Measurements from ENCODE around the gene MIPEP.

Gene MIPEP

DNA sequence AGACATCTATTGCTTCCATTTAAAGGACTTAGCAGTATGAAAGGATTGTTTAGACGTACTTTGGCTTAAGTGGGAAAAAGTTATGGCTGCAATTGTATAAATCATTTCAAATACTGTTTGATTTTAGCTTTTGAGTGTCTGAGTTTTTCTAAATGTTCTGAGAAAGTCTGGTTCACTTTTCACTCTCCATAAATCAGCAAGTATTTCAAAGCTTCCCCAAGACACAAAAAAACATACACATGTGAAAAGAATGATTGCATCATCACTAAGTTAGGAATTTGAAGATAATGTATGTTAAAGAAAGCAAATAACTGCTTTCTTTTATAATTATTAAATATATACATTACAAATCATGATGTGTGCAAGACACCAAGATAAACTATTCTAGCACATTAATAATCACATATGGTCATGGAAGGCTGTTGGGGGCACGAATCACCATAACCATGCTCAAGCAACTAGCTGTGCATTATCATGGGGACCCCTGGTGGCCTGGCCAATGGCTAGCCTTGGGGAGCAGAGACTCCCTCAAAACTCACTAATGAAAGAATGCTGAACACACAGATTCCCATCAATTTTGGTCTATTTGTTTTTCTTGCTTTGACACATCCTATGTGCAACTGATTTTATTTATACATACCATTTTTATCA, 111.1 kb downstream of the MIPEP start:
- no peak for ATAC-seq (replicated peaks)
- H3K4me1 Mint-ChIP-seq: peaks cover 26 to 32% of the 10 kb centered on the region in 2 donors
- H3K27ac Mint-ChIP-seq: no peak overlapping the region
- H3K36me3 Mint-ChIP-seq: peaks cover 26 to 36% of the 10 kb centered on the region in 2 donors
- H3K27me3 Mint-ChIP-seq: peaks cover 42 to 70% of the 10 kb centered on the region in 2 donors
- no peak overlapping the region for H3K4me3 Mint-ChIP-seq
- peaks cover 4 to 5% of the 10 kb centered on the region in 2 donors for H3K9me3 Mint-ChIP-seq
- no peak for DNase-seq

DNA sequence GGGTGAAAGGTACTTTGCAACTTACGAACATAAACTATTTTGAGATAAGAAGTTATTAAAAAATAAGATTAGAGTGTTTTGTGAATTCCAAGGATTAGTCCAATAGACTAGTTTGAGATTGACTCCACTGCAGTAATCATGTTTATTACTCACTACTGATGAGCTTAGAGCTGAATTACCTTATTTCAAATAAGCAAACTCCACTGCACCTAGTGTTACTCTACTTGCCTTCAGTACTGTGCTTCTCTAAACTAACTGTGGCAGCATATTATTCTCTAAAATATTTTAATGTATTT, 111.7 kb downstream of the MIPEP start:
- no peak overlapping the region for H3K27ac Mint-ChIP-seq
- no peak for DNase-seq
- H3K27me3 Mint-ChIP-seq: peaks cover 46 to 74% of the 10 kb centered on the region in 2 donors
- peaks cover 4 to 5% of the 10 kb centered on the region in 2 donors for H3K9me3 Mint-ChIP-seq
- peak; percentile 38 to 44 for ATAC-seq (replicated peaks)
- peaks cover 26 to 31% of the 10 kb centered on the region in 2 donors for H3K4me1 Mint-ChIP-seq
- peaks cover 32 to 39% of the 10 kb centered on the region in 2 donors for H3K36me3 Mint-ChIP-seq
- H3K4me3 Mint-ChIP-seq: peak overlapping the region in 1 of 2 donors; percentile 37

DNA sequence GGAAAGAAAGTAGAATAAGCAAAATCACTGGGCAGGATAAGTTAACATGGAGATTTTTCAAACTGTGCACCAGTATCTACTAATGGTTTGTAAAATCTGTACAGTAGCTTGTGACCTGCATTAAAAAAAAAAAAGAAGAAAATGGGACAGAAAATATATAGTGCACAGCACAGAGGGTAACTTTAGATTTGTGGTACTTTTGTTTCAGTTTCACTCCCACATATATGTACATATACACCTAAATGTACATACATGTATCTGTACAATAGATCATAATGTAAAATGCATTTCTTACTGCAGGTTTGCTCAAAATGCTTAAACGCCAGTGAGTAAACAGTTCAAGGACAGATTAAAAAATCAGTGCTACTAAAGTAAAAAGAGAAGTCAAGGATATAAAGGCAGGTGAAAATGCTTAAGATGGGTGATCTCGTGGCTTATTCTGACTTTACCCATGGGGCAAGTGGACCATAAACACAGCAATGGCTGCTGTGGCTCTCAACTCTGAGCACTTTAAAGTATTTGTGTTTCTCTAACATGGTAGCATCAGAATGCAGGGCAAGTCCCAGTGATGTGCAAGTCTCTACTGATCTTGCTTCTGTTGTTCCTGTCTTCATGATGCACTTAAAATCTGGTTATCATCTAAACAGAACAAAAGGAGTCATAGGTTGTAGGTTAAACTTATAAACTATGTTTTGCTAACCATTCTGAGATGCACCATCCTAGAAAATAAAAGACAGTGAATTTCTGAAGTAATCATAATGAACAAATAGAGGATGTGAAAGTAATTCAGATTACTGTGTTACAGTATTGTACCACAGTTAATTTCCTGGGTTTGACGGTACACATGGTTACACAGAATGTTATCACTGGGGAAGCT, 112.3 kb downstream of the MIPEP start:
- H3K4me3 Mint-ChIP-seq: peak overlapping the region; percentile 3 to 37
- peaks cover 21 to 31% of the 10 kb centered on the region in 2 donors for H3K4me1 Mint-ChIP-seq
- ATAC-seq (replicated peaks): peak; percentile 100
- H3K27me3 Mint-ChIP-seq: peaks cover 42 to 69% of the 10 kb centered on the region in 2 donors
- no peak overlapping the region for H3K27ac Mint-ChIP-seq
- H3K36me3 Mint-ChIP-seq: peaks cover 32 to 33% of the 10 kb centered on the region in 2 donors
- DNase-seq: no peak
- H3K9me3 Mint-ChIP-seq: peaks cover 4 to 5% of the 10 kb centered on the region in 2 donors

DNA sequence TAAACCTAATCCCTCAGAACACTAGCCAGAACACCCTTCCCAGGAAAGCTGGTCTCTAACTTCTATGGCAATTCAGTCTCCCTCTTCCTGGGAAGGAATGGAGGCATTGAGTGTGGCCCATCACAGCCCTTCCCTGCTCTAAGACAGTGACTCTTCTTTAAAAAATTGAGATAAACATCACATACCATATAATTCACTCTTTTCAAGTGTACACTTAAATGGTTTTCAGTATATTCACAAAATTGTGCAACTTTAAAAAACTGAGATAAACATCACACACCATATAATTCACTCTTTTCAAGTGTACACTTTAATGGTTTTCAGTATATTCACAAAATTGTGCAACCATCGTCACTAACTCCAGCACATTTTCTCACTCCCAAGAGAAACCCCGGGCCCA, 116.5 kb downstream of the MIPEP start:
- Mint-ChIP-seq H3K4me1 (peaks cover 22 to 40% of the 10 kb centered on the region in 2 donors), H3K27me3 (peaks cover 52 to 78% of the 10 kb centered on the region in 2 donors), H3K36me3 (peaks cover 32 to 35% of the 10 kb centered on the region in 2 donors), H3K27ac (no peak overlapping the region), H3K4me3 (no peak overlapping the region), H3K9me3 (no peaks in the 10 kb centered on the region)
- no peak for DNase-seq
- ATAC-seq (replicated peaks): no peak

DNA sequence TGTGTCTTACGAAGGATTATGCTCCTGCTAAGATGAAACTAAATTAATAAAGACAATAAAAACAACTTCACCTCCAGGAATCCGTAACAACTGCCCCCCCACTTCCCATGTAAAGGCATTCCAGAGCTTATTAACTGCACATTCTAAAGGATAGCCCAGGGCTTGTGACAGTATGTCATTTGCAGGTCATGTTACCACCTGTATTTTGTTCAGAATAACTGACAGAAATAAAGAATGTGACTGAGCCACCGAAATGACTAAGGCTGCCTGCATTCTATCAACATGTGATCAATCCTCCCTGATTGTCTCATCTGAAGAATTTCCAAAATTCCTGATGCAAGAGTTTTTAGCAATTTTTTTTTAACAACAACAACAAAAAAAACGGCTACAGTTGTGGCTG, 117.2 kb downstream of the MIPEP start:
- H3K4me1 Mint-ChIP-seq: peaks cover 20 to 35% of the 10 kb centered on the region in 2 donors
- ATAC-seq (replicated peaks) (no peak), DNase-seq (no peak)
- no peak overlapping the region for H3K4me3 Mint-ChIP-seq
- no peak overlapping the region for H3K27ac Mint-ChIP-seq
- no peaks in the 10 kb centered on the region for H3K9me3 Mint-ChIP-seq
- H3K27me3 Mint-ChIP-seq: peaks cover 53 to 80% of the 10 kb centered on the region in 2 donors
- H3K36me3 Mint-ChIP-seq: peaks cover 32 to 36% of the 10 kb centered on the region in 2 donors

DNA sequence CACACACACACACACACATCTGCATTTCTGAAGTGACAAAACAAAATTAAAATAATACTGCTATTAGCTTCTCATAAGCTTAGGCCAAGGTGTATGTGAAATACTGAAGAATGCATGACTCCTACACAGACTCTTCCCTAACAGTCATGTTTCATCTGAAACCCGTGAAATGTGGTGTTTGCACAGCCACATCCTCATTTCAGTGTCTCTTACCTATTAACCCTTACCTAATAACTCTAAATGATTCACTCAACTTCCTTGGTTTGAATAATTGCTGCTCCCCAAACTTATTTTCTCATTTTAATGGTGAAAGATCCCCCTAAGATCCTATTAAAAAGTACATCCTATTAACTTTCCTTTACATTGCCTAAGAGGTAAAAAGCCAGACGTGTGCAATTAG, 117.6 kb downstream of the MIPEP start:
- Mint-ChIP-seq H3K4me3 (no peak overlapping the region), H3K36me3 (peaks cover 32 to 38% of the 10 kb centered on the region in 2 donors), H3K9me3 (no peaks in the 10 kb centered on the region), H3K27ac (no peak overlapping the region), H3K27me3 (peaks cover 54 to 84% of the 10 kb centered on the region in 2 donors), H3K4me1 (peaks cover 19 to 35% of the 10 kb centered on the region in 2 donors)
- DNase-seq: no peak
- ATAC-seq (replicated peaks): peak; percentile 94 to 96

DNA sequence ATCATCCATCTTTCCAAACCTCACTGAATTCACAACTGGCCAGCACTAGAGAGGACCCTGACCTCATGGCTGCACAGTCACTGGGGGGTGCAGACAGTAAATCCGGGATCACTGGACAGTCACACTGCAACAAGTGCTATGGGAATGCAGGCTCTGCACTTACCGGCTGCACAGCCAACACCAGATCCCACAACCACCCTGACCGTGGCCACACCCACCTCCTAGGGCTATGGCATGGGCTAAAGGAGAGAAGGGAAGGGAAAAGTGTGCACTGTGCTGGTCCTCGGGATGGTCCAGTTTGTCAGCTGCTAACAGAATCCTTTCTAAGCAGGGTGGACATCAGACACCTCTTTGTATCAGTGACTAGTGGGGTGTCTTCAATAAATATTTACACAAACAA, 118.2 kb downstream of the MIPEP start:
- no peak for DNase-seq
- H3K36me3 Mint-ChIP-seq: peaks cover 29 to 37% of the 10 kb centered on the region in 2 donors
- no peak overlapping the region for H3K27ac Mint-ChIP-seq
- ATAC-seq (replicated peaks): no peak
- H3K9me3 Mint-ChIP-seq: no peaks in the 10 kb centered on the region
- no peak overlapping the region for H3K4me3 Mint-ChIP-seq
- H3K4me1 Mint-ChIP-seq: peaks cover 16 to 33% of the 10 kb centered on the region in 2 donors
- H3K27me3 Mint-ChIP-seq: peaks cover 53 to 85% of the 10 kb centered on the region in 2 donors

DNA sequence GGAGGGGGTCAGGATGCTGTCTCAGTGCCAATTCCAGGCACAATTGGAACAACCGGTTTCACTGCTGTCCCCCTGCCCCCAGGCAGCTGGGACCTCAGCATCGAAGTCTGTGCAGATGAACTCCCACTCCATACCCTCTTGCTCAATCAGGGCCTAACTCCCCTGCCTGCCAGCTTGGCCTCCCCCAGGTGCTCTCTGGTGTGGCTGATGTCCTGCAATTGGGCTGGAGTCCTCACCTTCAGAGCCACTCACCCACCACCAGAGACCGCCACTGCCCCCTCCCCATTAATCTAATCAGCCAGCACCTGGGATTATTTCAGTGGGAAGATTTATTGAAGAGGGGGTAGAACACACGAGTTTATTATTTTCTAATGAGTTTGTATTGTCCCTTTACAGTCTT, 118.8 kb downstream of the MIPEP start:
- H3K4me1 Mint-ChIP-seq: peaks cover 15 to 28% of the 10 kb centered on the region in 2 donors
- H3K27me3 Mint-ChIP-seq: peaks cover 47 to 81% of the 10 kb centered on the region in 2 donors
- no peak for DNase-seq
- H3K27ac Mint-ChIP-seq: no peak overlapping the region
- H3K4me3 Mint-ChIP-seq: no peak overlapping the region
- peaks cover 26 to 35% of the 10 kb centered on the region in 2 donors for H3K36me3 Mint-ChIP-seq
- H3K9me3 Mint-ChIP-seq: no peaks in the 10 kb centered on the region
- ATAC-seq (replicated peaks): no peak

DNA sequence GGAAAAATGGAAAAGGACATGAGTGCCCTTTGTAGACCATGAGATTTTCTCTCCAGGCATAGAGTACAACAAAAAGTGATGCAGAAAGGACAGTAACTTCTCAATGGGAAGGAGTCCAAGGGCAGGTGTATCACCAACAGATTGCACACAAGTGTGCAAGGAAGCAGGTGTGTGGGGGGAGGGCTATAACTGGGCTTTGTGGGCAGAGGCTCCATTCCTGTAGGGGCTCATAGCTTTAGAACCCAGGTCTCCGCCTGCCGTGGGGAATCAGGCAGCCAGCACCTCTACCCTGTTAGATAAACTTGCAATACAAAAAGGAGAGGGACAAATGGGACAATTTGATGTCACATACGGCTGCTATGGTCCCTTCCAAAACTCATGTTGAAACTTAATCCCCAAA, 119.8 kb downstream of the MIPEP start:
- no peak for ATAC-seq (replicated peaks)
- H3K27ac Mint-ChIP-seq: no peak overlapping the region
- H3K4me1 Mint-ChIP-seq: peaks cover 15 to 26% of the 10 kb centered on the region in 2 donors
- no peak overlapping the region for H3K4me3 Mint-ChIP-seq
- H3K36me3 Mint-ChIP-seq: peaks cover 21 to 34% of the 10 kb centered on the region in 2 donors
- DNase-seq: no peak
- no peaks in the 10 kb centered on the region for H3K9me3 Mint-ChIP-seq
- H3K27me3 Mint-ChIP-seq: peaks cover 45 to 75% of the 10 kb centered on the region in 2 donors

DNA sequence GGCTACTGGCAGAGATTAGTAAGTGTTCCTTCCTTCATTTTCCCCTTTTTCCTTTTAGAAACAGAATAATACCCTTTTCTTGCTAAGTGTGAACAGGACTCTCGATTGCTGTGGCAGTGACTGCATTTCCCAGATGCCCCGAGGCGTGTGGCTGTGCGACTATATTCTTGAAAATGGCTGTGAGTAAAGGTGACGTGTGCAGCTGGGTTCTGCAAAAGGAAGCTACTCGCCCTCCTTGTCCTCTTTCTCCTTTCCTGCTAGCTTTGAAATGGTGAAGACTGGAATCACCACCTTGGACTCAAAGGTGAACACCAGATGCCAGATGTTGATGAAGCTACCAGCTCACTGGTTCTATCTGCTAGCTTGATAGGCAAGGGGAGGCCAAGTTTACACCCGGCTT, 121.4 kb downstream of the MIPEP start:
- DNase-seq (no peak), ATAC-seq (replicated peaks) (no peak)
- Mint-ChIP-seq H3K36me3 (peaks cover 15 to 30% of the 10 kb centered on the region in 2 donors), H3K27ac (no peak overlapping the region), H3K4me3 (no peak overlapping the region), H3K4me1 (peaks cover 15 to 26% of the 10 kb centered on the region in 2 donors), H3K9me3 (no peaks in the 10 kb centered on the region), H3K27me3 (peaks cover 41 to 60% of the 10 kb centered on the region in 2 donors)

DNA sequence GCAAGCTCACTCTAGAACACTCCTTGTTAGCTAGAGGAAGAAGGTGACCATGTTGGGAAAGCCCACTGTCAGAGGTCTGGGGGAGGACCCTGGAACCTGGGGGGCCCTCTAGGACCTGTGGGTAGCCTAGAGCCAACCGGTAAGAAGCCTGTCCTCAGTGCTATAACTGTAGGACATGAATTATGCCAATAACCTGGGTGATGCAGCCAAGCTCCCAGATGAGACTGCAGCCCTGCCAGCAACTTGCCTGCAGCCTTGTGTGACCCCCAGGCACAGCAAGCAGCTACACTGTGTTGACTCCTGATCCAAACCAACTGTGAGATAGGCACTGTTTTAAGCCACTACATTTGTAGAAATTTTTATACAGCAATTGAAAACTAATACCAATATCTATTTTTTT, 122.3 kb downstream of the MIPEP start:
- no peak for ATAC-seq (replicated peaks)
- H3K4me3 Mint-ChIP-seq: no peak overlapping the region
- H3K27ac Mint-ChIP-seq: no peak overlapping the region
- H3K36me3 Mint-ChIP-seq: peaks cover 15 to 29% of the 10 kb centered on the region in 2 donors
- no peak for DNase-seq
- no peaks in the 10 kb centered on the region for H3K9me3 Mint-ChIP-seq
- H3K4me1 Mint-ChIP-seq: peaks cover 15 to 26% of the 10 kb centered on the region in 2 donors
- peaks cover 36 to 55% of the 10 kb centered on the region in 2 donors for H3K27me3 Mint-ChIP-seq

DNA sequence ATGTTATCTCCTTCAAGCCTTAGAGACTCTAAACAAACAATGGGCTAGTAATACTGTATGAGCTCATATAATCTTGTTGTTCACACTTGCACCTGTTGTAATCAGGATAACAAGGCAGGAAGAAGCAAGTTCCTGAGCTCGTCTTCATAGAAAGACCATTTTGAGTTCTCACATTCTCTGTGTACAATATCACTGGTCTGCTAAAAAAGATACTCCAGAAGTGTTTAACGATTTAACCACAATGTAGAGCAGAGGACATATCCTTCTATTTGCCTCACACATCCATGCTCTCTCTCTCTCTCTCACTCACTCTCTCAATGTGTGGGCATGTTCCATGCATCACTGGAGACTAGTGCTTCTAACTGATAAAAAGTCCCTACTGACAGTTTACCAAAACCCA, 122.9 kb downstream of the MIPEP start:
- ATAC-seq (replicated peaks) (peak in 1 of 2 donors; percentile 46), DNase-seq (no peak)
- H3K4me3 Mint-ChIP-seq: no peak overlapping the region
- H3K36me3 Mint-ChIP-seq: peaks cover 15 to 32% of the 10 kb centered on the region in 2 donors
- H3K27me3 Mint-ChIP-seq: peaks cover 31 to 49% of the 10 kb centered on the region in 2 donors
- H3K4me1 Mint-ChIP-seq: peaks cover 11 to 20% of the 10 kb centered on the region in 2 donors
- no peaks in the 10 kb centered on the region for H3K9me3 Mint-ChIP-seq
- no peak overlapping the region for H3K27ac Mint-ChIP-seq

DNA sequence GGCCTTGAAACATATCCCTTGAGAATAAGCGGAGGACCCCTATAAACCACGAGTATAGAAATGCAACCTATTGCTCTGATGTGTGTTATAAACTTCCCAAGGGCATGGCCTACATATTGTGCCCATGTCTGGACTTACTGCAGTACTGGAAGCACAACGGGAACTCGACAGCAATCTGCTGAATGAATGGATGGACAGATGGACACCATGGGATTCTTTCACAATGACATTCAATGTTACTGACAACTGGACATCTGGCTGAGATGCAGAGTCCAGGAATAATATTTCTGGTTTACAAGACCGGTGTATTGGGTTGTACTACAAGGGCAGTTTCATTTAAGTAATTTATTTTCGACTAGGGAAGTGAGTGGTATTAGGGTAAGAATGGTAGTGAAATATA, 123.7 kb downstream of the MIPEP start:
- ATAC-seq (replicated peaks) (no peak), DNase-seq (no peak)
- Mint-ChIP-seq H3K9me3 (no peaks in the 10 kb centered on the region), H3K27ac (no peak overlapping the region), H3K4me1 (peaks cover 11 to 14% of the 10 kb centered on the region in 2 donors), H3K27me3 (peaks cover 26 to 42% of the 10 kb centered on the region in 2 donors), H3K36me3 (peaks cover 12 to 29% of the 10 kb centered on the region in 2 donors), H3K4me3 (no peak overlapping the region)

DNA sequence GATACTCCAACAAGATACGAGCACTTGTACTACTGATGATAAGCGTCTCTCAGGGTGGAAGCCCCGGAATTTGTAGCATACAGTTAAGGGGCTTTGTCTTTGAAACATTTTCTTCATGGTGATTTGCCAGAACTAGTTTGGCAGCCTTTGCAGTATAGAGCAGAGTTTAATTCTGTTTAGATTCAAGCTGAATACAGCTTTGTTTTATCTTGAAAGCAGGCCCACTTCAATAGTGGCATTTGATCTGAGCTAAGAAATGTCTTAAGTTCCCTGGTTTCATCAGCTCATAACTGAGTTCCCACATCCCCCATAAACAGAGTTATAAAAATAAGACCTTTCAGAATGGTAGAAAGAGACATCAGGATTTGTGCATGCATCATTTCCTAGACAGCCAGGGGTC, 125.9 kb downstream of the MIPEP start:
- Mint-ChIP-seq H3K9me3 (no peaks in the 10 kb centered on the region), H3K36me3 (peaks cover 21 to 43% of the 10 kb centered on the region in 2 donors), H3K4me1 (peaks cover 7 to 8% of the 10 kb centered on the region in 2 donors), H3K27me3 (peaks cover 8 to 20% of the 10 kb centered on the region in 2 donors), H3K4me3 (no peak overlapping the region), H3K27ac (no peak overlapping the region)
- no peak for DNase-seq
- no peak for ATAC-seq (replicated peaks)
